Hematopoietic multipotent progenitor cell treated with erythropoietin and hydrocortisone succinate and interleukin-3 and kit ligand, for 15 days (in vitro differentiated cells): ENCODE data around the gene EML6.

Experiments used
- DNase-seq: peaks from one replicate; pipeline ENCODE4 v3.0.0-alpha.2; 2015; ENCODE audit warnings: low spot score

EML6 gene

DNA sequence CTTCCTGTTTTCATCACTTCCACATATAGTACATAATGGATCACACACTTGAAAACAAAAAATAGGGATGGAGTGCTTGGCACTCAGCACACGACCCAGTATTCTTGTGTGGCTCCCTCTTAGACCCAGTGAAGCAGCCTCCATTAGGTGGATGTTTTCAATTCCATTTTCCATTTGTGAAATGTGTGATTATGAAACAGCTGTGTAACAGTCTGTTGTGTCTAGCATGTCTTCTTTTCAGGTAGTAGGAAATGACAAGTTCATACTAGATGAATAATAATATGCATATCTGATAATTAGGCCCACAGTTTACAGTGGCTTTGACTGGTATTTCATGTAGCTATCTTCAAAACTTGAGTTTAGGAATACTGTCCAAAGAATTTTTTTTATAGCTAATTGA, 35.5 kb downstream of the EML6 start:
- no peak for DNase-seq

DNA sequence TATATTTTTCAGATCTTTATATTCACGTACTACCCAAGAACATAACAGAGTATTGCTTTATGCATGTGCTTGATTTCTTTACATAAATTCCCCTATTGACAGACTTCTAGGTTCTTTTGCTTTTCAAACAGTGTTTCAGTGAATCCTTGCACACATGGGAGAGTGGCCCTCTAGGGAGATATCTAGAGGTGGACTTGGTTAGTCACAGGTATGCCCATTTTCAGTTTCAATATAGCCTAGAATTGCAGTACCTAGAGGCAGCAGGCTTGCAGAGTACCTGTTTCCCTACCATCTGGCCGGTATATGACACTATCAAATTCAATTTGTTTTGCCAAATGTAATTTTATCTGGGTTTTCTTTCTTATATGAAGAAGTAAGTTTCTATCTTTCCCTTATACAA, 36.8 kb downstream of the EML6 start:
- no peak for DNase-seq

DNA sequence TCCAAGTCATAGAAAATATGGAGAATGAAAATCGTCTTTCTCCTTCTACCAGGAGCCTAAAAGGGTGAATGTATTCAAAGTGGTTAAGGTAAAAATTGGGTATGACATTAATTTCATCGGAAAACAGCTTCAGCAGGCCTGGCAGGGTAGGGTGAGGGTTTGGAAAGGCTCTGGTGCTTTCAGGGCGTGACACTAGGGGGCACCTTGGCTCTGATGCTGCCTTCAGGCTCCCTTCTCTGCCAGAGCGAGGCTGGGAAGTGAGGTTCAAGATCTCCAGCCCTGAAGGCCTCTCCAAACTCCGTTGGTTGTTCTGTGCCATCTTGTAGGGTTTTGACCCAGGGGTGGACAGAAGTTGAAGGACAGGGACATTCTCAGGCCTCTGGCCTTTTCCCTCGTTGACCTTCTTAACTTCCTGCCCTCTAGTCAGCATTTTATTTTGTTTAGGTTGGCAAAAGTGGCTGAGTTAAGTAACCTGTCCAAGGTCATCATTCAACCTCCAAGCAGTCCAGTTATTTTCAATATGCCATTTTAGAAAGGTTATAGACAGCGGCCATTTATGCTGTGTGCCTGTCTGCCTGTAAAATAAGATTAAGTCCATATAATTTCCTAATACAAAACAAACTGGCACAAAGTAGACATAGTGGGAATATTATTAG, 40.3 kb downstream of the EML6 start:
- no peak for DNase-seq

DNA sequence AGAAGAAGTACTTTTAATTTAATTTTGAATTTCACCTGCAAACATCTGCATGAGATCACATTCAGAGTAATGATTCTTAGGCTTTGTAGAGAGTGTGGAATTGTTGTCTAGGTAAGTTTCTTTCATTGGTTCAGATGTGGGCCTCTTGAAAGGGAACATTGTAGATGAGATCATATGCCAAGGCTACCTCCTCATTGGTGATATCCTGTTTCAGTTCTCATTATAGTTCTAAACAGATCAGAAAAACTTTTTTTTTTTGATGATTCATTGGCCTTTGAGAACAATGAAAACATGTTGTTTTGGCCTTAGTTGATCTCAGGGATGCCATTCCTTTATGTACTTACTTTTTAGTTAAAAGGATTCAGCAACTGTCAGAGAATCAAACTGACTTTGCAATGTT, 44.5 kb downstream of the EML6 start:
- no peak for DNase-seq

DNA sequence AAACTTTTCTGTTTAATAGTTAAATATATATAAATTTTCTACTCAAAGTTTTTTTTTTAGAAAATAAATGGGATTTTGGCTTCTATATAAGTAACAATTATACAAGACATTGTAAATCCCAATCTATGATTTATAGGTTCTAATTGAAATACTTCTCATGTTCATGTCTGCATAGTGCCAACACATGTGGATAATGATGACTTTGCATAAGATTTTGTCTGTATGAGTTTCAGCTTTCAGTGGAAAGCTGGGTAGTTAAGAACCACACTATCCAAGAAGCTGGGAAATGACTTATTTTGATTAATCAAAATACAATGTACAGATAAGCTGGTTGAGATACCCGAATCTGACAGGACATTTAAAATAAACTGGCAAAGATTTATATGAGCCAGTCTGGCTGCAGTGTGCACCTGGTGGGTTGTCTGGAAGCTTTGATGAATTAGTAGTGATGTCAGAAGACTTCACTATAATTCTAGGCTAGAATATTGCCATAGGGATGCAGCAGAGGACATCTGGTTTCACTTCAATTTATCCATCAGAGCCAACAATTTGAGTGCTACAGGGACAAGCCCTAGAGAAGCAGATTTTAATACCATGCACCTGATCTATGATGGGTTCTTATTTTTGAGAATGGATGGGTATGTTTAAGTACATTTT, 45.4 kb downstream of the EML6 start:
- no peak for DNase-seq

DNA sequence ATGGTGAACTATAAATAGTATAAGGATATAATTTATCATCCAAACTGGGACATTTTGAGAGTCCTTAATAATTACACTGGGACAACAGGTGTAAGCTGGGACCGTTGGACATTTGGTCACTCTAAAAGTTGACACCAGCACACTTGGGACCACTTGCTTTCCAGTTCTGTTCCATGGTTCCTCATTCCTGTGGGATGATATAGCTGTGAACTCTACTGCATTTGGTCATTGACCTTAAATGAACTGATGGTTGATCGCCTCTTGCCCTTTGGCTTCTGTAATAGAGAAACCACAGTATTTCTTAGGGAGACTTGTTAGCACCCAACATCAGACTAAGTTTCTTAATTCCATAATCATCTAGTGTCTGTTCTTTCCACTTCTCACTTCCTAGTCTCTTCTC, 46.7 kb downstream of the EML6 start:
- DNase-seq: no peak

DNA sequence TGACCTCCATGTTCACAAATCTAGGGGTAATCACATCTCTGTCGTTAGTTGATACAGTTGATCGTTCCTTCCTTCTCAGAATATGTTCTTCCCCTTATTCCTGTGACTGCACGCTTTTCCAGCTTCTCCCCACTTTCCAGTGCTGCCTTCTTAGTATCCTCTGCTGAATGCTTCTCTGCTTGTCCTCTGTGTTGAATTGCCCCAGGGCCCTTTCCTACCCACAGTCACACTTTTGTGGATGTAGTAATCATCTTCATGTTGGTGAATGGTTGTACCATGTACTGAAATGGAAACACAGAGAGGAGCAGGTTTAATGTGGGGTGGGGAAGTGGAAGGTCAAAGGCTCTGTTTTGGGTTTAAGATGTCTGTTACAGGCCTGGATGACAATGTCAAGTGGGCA, 47.2 kb downstream of the EML6 start:
- DNase-seq: no peak

DNA sequence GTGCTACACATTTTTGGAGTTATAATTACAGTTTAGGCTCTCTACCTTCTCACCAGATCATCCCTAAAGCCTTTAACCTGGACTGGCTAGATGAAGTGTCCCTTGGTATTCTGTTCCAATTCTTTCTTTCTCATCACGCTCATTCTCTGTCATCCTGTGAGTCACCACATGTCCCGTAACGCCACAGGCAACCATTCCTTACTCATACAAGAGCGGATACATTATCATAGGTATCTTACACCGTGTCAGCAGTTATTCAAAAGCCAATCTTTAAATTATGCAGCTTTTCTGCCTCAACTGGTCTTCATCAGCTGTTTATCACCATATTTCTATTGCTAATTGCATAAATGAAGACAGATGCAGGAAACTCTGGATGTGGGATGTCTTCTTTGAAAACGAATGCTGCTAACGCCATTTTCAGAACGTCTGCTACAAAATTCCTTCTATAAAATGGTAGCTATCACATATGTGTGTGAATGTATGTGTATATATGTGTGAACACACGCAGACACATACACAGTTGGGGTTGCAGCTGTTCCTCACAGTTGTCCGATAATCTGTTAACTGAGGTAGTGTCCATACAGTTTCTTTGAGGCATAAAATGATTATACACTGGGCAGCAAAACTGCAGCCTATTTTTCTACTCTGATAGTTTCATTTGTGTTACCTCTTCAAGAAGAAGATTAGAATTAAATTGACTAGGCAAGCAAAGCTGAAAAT, 47.9 kb downstream of the EML6 start:
- no peak for DNase-seq

DNA sequence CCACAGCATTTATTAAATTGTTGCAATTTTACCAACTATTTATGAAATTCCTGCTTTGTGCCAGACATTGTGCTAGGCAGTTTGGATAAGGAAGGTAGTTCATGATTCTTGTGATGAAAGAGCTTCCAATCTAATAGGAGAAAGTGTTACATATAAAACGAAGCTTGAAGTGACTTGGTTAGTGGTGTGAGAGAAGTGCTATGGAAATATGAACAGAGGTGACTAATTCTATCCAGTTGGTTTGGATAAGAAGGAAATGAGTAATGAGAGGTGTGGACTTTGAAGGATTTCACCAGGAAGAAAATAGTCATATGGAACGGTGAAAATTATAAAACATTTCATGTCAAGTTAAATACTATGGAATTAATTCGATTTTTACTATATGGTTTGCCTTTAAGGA, 48.6 kb downstream of the EML6 start:
- DNase-seq: no peak

DNA sequence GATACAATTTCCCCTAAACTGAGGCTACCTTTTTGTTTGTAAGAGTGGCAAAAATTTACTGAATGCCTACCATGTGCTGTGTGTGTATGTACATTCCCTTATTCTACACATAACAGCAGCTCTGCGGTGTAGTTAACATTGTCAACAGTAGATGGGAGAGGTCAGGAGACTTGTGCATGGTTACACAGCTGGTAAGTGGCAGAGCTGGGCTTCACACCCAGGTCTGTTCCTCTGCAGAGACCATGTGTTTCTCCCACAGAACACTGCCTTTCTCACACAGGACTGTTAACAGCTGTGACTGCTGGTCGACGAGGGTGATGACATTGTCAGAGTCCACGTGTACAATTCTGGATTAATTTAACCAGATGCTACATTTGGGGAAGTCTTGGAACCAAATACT, 49.1 kb downstream of the EML6 start:
- DNase-seq: no peak

DNA sequence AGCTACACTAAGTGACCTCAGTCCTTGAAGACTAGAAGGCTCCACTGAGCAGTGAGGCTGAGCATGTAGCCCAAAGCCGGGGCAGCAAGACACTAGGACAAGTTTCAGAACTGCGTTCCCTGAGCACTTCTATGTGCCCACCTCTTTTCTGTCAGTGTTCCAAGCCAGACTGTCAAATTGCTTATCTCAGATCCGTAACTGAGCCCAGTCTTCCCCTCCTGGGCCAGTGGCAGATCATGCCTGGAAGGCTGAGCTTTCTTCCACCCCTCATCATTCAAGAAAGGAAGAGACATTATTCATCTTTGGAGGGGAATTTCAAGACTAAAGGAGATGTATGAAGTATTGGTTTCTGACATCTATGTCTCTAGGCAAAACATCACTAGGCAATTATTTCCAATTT, 49.8 kb downstream of the EML6 start:
- no peak for DNase-seq

DNA sequence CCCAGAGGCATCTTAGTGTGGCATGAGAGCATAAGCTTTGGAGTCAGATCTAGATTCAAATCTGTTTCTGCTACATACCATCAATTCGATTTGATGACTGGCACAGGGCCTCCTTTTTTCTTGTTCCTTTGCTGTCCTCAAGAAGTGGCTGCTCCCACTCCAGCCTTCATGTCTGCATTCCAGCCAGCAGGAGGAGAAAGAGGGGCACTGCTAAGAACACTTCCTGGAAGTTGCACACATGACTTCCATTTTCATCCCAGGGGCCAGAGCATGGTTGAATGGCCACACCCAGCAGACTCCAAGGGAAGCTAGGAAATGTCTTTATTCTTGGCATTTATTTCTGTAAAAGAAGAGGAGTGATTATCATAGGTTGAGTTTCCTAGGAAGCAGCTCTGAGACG, 50.4 kb downstream of the EML6 start:
- no peak for DNase-seq

DNA sequence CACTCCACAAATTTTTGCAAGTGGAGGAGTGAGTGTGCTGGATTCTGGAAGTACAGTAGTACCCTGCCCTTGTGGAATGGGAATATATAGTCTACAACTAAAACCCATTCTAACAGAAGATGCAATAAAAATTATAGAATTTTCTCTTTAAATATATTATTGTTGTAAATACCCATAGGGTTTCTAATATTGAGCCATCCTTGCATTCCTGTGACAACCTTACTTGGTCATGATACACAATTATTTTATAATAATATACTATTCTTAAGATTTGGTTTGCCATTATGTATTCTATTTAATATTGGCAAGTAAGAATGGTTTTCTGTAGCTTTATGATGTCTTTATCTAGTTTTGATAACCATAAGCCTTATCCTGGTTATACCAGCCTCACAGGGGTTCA, 52.2 kb downstream of the EML6 start:
- DNase-seq: no peak

DNA sequence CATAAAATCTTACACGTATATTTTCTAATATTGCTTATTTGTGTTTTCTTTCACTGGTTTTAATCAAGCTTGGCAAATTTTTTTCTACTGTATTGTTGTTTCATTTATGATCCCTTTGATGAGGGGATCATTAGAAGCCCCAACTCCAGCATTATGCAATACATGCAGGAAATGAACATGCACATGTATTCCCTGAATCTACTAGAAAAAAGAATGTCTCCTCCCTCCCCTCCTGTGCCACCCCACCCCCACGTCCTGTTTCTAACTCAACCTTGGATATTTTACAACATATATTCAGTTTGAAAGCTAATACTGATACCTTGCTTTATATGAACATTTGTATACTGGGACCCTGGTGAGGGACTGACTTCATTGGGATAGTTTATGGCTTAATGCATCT, 53.0 kb downstream of the EML6 start:
- no peak for DNase-seq

DNA sequence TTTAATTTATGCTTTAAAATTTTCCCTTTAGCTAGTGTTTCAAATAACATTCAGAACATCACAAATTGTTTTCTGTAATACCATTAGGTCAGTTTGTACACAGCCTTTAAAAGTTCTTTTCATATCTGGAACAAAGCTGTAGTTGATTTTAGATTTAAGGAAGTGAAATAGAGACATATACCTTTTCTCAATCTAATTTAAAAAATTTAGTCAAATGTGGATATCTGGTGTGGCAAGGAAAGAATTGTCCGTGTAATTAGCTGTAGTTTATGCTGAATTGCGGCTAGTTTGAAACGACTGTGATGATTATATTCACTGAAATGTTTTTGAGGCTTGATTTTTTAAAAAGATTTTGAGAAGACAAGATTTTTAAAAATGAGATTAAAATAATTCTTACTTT, 59.9 kb downstream of the EML6 start:
- DNase-seq: no peak

DNA sequence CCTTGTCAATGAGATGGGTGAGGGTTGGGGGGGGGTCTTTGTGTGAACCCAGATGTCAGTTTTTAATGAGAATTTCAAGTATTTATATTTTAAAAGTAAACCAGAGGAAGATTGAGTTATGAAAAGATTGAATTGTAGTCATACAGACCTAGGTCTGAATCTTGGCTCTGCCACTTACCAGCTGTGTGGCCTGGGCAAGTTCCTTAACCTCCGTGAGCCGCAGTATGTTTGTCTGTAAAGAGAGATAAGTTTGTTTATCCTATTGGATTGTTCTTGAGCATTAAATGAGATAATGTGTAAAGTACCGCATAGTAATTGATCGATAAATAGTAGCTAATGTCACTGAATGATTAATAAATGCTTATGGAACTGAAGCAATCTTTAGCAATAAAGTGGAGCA, 63.8 kb downstream of the EML6 start:
- no peak for DNase-seq

DNA sequence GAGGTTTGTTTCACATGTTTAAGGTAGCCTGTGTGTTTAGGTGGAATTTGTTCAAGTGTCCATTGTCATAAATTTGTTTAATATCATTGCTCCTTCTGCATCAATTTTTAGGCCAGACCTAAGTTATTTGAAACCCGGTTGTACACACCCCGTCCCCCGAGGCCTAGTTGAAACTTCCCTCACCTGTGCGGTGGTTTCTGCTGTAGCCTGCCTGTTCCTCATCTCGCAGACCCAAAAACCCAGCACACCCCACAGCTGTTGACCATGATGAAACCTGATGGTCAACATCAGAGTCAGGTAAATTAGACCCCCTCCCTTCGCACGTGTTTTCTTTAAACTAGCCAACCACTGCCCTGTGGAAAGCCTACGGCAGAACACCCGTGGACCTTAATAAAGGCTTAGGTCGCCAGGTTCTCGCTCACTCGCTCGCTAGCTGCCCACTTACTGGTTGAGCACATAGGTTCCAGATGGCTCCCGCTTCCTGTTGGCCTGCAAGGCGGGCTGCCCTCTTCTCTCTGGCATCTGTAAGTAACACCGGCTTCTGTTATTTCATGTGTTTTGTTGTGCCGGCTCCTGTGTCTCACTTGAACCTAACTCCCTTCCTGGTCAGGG, 64.4 kb downstream of the EML6 start:
- no peak for DNase-seq

DNA sequence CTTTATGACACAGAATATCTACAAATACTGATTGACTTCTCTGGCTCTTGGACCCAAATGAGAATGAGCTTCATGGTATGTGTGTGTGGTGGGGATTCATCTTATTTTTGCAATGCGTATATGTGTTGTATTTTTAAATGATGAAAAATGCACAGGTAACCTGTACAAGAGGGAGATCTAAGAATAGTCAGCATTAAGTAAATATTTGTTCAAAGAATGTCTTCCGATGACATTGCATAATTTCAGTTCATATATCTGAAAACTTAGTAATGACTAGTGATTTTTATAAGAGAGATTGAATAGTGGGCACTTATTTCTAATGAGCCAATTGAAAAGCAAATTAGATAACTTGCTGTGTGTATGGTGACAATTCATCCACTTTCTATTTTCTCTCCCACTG, 66.4 kb downstream of the EML6 start:
- no peak for DNase-seq

DNA sequence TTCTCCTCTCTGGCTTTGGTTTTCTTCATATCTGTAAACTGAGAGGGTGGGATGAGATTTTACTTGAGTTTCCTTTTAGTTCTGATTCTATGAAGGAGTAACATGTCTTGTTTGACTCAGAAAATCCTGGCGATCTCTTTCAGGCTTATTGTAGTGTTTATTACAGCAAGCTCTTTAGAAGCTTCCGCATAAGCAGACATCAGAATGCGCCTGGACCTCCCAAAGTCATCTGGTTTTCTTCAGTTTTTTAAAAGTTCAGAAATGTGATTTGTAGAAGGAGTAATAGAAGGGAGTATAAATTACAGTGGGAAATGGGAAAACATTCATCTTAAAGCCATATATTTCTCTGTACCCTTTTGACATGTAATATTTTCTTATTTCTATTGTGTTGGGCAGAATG, 68.4 kb downstream of the EML6 start:
- DNase-seq: no peak

DNA sequence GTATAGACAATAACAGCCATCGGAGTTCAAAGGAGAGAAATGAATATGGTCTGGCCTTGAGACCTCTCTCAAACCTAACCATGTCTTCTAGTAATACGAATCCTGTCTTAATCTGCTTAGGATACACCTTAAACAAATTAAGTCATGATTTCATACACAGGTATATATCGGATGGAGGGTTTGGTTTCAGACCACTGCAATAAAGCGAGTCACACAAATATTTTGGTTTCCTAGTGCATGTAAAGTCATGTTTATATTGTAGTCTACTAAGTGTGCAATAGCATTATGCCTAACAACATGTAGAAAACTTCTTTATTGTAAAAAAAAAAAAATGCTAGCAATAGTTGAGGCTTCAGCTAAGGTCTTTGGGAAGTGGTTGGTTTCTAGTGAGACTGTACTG, 73.8 kb downstream of the EML6 start:
- DNase-seq: no peak

DNA sequence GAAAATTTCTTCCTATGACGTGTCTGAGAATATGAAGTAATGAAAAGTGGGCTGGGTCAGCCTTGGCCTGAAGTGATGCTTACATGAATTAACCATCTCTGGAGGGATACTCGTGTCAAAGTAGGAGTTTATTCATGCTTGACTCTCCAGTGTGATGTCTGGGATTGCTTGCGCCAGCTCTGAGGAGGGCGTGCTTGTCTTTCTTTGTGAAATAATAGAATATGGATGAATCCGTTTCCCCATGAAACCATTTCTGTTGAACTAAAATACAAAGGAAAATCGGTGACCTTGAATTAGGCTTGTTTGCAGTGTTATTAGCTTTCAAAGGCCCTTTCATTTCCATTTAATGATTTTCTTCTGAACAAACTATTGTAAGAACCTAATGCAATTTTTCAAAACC, 77.9 kb downstream of the EML6 start:
- DNase-seq: no peak

DNA sequence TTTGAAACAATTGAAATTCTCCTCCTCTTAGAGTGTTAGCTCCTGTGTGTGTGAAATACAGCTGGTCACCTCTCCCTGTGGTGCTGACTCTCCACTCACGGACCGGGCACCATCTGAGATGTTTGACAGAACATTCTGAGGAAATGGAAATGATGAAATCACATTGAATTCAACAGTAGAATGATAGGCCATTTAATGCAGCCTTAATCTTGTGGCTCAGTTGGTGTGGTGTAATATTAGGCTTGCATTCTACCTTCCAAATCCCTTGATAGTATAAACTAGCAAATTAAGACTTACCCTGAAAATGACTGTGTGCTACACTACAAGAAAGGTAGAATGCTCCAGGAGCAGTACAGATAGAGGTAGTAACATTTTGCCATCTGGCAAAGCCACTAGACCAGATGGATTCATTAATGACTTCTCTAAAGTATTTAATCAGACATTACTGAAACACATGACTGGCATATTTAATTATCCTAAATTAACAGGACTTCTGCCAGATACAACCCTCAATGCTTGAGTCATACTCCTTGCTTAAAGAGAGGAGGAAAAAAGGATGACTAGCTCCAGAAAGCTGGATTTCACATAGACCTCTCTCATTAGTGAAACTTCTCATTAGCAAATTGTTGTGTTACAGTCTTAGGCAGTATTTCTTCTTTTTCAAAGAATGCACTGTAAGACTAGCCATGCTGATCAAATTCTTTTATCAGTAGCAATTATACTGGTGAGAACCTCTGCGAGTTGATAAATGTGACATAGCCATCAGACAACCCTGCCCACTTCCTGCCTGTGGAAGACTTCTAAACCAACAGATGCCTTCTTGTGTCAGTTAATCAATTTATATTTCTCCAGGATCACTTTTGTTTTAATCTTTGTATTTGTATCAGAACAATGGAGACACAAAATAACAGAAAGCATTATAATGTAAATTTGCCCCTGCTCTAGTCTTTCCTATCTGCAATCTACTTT, 80.6 kb downstream of the EML6 start:
- DNase-seq: no peak
